IPS DF 6.9 (cell line): Measurements from ENCODE around the gene LSM8.
A peak's percentile ranks its signal among the peaks of the same experiment; 100 is the strongest.
"Not testable (repeated sequence)": the region's sequence is repeated elsewhere in the genome, so short reads cannot be mapped to it uniquely, and the experiment has no call there.

Experiments
- DNase-seq: peaks from one replicate; pipeline ENCODE4 v3.0.0-alpha.2; 2013; ENCODE audit warnings: low read depth, low spot score
- H3K27ac ChIP-seq: one replicate; pipeline ENCODE4 v1.5.1; 2013; ENCODE audit warnings: low read length, control low read depth
- H3K27me3 ChIP-seq: 2 replicates; pipeline ENCODE4 v1.6.1; 2013; ENCODE audit warnings: mild to moderate bottlenecking, low read length; ENCODE audit not compliant: control insufficient read depth, insufficient read depth
- H3K36me3 ChIP-seq: 2 replicates; pipeline ENCODE4 v1.6.1; 2013; ENCODE audit warnings: low read length; ENCODE audit not compliant: control insufficient read depth, insufficient read depth
- H3K4me1 ChIP-seq: 2 replicates; pipeline ENCODE4 v1.6.1; 2013; ENCODE audit warnings: low read length; ENCODE audit not compliant: control insufficient read depth, insufficient read depth
- H3K4me3 ChIP-seq: 2 replicates; pipeline ENCODE4 v1.5.1; 2013; ENCODE audit warnings: mild to moderate bottlenecking, low read length
- H3K9me3 ChIP-seq: 2 replicates; pipeline ENCODE4 v1.6.1; 2013; ENCODE audit warnings: low read length, inconsistent platforms; ENCODE audit not compliant: control insufficient read depth, insufficient read depth
- WGBS: extraction: QIAGEN DNeasy Blood & Tissue Kit; methylation state at CpG from one replicate; pipeline ENCODE4 v1.1.7; 2013; ENCODE audit warnings: mixed read lengths, missing lambda C conversion rate; ENCODE audit not compliant: insufficient read length, insufficient coverage; 5-methylcytosine and 5-hydroxymethylcytosine counted together

LSM8 gene

DNA sequence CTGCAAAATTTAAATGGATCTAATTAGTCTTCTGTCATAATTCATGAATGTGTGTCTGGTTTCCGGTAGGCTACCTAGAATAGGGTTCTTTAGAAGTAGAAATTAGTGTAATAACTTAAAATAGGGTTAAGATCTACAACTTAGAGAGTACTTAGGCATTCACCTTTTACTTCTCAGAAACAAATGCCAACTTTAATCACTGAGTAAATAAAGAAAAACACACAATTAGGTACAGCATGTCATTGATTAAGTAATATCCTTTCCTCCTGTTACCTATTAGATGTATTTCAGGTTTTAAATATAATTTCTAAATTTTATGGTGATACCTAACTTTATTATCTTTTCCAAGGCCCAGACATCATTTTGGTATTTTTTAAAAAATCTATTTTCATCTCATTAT is 49.8 kb downstream of the LSM8 start:
- no CpG with 5 or more reads among the region's 1 CpG for WGBS
- Histone ChIP-seq H3K27me3 (no peaks in the 10 kb centered on the region), H3K27ac (no peak overlapping the region), H3K36me3 (no peaks in the 10 kb centered on the region), H3K4me1 (no peaks in the 10 kb centered on the region), H3K9me3 (no peaks in the 10 kb centered on the region), H3K4me3 (no peak overlapping the region)
- no peak for DNase-seq

DNA sequence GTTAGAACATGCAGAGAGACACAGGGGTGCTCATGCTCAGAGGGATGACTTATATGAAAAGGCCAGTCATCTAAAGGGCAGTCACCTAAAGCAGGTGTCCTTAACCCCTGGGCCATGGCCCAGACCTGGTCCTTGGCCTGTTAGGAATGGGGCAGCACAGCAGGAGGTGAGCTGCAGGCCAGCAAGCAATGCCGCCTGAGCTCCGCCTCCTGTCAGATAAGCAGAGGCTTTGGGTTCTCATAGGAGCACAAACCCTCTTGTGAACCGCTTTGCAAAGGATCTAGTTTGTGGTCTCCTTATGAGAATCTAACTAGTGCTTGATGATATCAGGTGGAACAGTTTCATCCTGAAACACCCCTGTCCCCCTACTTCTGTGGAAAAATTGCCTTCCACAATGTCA is 55.0 kb downstream of the LSM8 start:
- no peaks in the 10 kb centered on the region for H3K36me3 ChIP-seq
- peak; percentile 13 for DNase-seq
- no peaks in the 10 kb centered on the region for H3K4me1 ChIP-seq
- no peaks in the 10 kb centered on the region for H3K27me3 ChIP-seq
- no peaks in the 10 kb centered on the region for H3K9me3 ChIP-seq
- H3K27ac ChIP-seq: no peak overlapping the region
- WGBS: no CpG with 5 or more reads among the region's 3 CpGs
- H3K4me3 ChIP-seq: no peak overlapping the region

DNA sequence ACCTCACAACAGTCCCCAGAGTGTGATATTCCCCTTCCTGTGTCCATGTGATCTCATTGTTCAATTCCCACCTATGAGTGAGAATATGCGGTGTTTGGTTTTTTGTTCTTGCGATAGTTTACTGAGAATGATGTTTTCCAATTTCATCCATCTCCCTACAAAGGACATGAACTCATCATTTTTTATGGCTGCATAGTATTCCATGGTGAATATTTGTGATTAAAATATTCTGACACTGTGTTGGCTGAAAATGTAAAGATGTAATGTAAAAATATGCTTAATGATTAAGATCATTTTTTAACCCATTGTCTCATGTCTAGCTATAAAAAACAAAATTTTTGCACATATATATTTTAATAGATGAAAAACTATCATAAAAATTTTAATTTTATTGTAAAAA is 56.4 kb downstream of the LSM8 start:
- not testable (repeated sequence) for DNase-seq, H3K9me3 ChIP-seq

More for the DNA sequence above, 56.4 kb downstream of the LSM8 start:
- not testable (repeated sequence) for H3K27ac ChIP-seq, H3K4me3 ChIP-seq, H3K36me3 ChIP-seq, H3K4me1 ChIP-seq, H3K27me3 ChIP-seq
- no CpG with 5 or more reads among the region's 2 CpGs for WGBS
